Liver (tissue), 9 donors: ENCODE results near the gene PNLIP. TPM values are rescaled to one million over a fixed set of nuclear protein-coding genes. Genes with fewer than 3 reads are reported as not detected.

ENCODE experiments used
- DNase-seq: peaks from one replicate; pipeline ENCODE4 v3.0.0-alpha.2; 2017; ENCODE audit warnings: low spot score
- H3K27ac ChIP-seq, 2 donors: one replicate each; pipeline ENCODE4 v1.7.0; 2013; ENCODE audit warnings: inconsistent platforms in 2 of 2, low read length in 2 of 2, control low read depth in 1 of 2, low read depth in 1 of 2, mild to moderate bottlenecking in 1 of 2
- H3K27me3 ChIP-seq, 4 donors: one replicate each; pipeline versions ENCODE4 v1.6.1 to v1.7.0; 2013; ENCODE audit warnings: low read length in 3 of 4, inconsistent platforms in 1 of 4, mild to moderate bottlenecking in 1 of 4, moderate library complexity in 1 of 4; ENCODE audit not compliant: control insufficient read depth in 4 of 4, insufficient read depth in 4 of 4
- H3K36me3 ChIP-seq, 4 donors: one replicate each; pipeline versions ENCODE4 v1.6.1 to v1.7.0; 2013; ENCODE audit warnings: low read length in 3 of 4, mild to moderate bottlenecking in 3 of 4, low read depth in 1 of 4, moderate library complexity in 1 of 4; ENCODE audit not compliant: control insufficient read depth in 4 of 4, insufficient read depth in 3 of 4
- H3K4me1 ChIP-seq, 4 donors: one replicate each; pipeline versions ENCODE4 v1.6.1 to v1.7.0; 2013; ENCODE audit warnings: low read length in 3 of 4, mild to moderate bottlenecking in 3 of 4, moderate library complexity in 1 of 4; ENCODE audit not compliant: control insufficient read depth in 4 of 4, insufficient read depth in 4 of 4
- H3K4me3 ChIP-seq, 3 donors: one replicate each; pipeline versions ENCODE4 v1.6.1 to v1.7.0; 2013; ENCODE audit warnings: low read length in 3 of 3, control low read depth in 1 of 3, low read depth in 1 of 3, mild to moderate bottlenecking in 1 of 3
- H3K9ac ChIP-seq, 2 donors: one replicate each; pipeline ENCODE4 v1.7.0; 2013; ENCODE audit warnings: low read length in 2 of 2, mild to moderate bottlenecking in 2 of 2, moderate library complexity in 2 of 2, control low read depth in 1 of 2, low read depth in 1 of 2
- H3K9me3 ChIP-seq, 4 donors: one replicate each; pipeline versions ENCODE4 v1.6.1 to v1.7.0; 2013; ENCODE audit warnings: low read length in 3 of 4; ENCODE audit not compliant: control insufficient read depth in 4 of 4
- ATF3 ChIP-seq: IDR thresholded peaks from 2 replicates; pipeline ENCODE4 v1.6.1; 2016; ENCODE audit warnings: antibody characterized with exemption
- CTCF ChIP-seq: fragments of 150-350 bp; IDR thresholded peaks from 2 replicates; pipeline ENCODE4 v1.5.1; 2017; ENCODE audit warnings: improper control_type of control experiment, low read depth, low read length; ENCODE audit not compliant: missing input control
- EGR1 ChIP-seq, 2 donors: IDR thresholded peaks; 2 replicates each; pipeline ENCODE4 v1.6.1; 2016 to 2018; ENCODE audit warnings: antibody characterized with exemption in 2 of 2, low read depth in 2 of 2
- FOXA2 ChIP-seq: IDR thresholded peaks from 2 replicates; pipeline ENCODE4 v1.6.1; 2016; ENCODE audit warnings: antibody characterized with exemption
- HNF4A ChIP-seq, 2 donors: conservative IDR thresholded peaks; 2 replicates each; pipeline ENCODE4 v1.6.1; 2016; ENCODE audit warnings: antibody characterized with exemption in 2 of 2, mild to moderate bottlenecking in 2 of 2
- HNF4G ChIP-seq: IDR thresholded peaks from 2 replicates; pipeline ENCODE4 v1.6.1; 2016; ENCODE audit warnings: antibody characterized with exemption
- JUND ChIP-seq, 2 donors: IDR thresholded peaks; 2 replicates each; pipeline ENCODE4 v1.6.1; 2016; ENCODE audit warnings: antibody characterized with exemption in 2 of 2
- MAX ChIP-seq: IDR thresholded peaks from 2 replicates; pipeline ENCODE4 v1.6.1; 2016; ENCODE audit warnings: antibody characterized with exemption
- NR2F2 ChIP-seq: IDR thresholded peaks from 2 replicates; pipeline ENCODE4 v1.6.1; 2016; ENCODE audit warnings: antibody characterized with exemption
- REST ChIP-seq: IDR thresholded peaks from 2 replicates; pipeline ENCODE4 v1.6.1; 2016; ENCODE audit warnings: antibody characterized with exemption, mild to moderate bottlenecking
- RXRA ChIP-seq, 2 donors: IDR thresholded peaks; 2 replicates each; pipeline ENCODE4 v1.6.1; 2017 to 2018; ENCODE audit warnings: antibody characterized with exemption in 2 of 2, mild to moderate bottlenecking in 1 of 2
- SP1 ChIP-seq: IDR thresholded peaks from 2 replicates; pipeline ENCODE4 v1.6.1; 2018; ENCODE audit warnings: antibody characterized with exemption, mild to moderate bottlenecking
- TAF1 ChIP-seq: conservative IDR thresholded peaks from 2 replicates; pipeline ENCODE4 v1.6.1; 2016; ENCODE audit warnings: antibody characterized with exemption, mild to moderate bottlenecking
- WGBS: extraction: QIAGEN DNeasy Blood & Tissue Kit; methylation state at CpG from one replicate; pipeline ENCODE4 v1.1.7; 2013; 5-methylcytosine and 5-hydroxymethylcytosine counted together
- polyA plus RNA-seq, 2 donors: library from polyadenylated mRNA; stranded (reverse) in 1 of 2; unstranded in 1 of 2; fragments of 200-250 nt in 1 of 2; fragments of >200 nt in 1 of 2; fragmentation: Nextera tagmentation in 1 of 2; extraction: Ambion mirVana in 1 of 2; gene quantifications; one replicate each; pipeline versions ENCODE4 v1.2.1 to v1.2.3, GENCODE V29; 2013 to 2015
- total RNA-seq, 2 donors: library from RNA; depleted of rRNA; stranded (reverse); fragments of >200 nt; gene quantifications; one replicate each; pipeline ENCODE4 v1.2.3, GENCODE V29; 2014
- donor health status: healthy.
- donor health status: healthy.
- donor health status: healthy.
- donor health status: healthy.
- donor health status: healthy.

Gene PNLIP
- total and polyA plus RNA-seq, 4 donors: 0.14 TPM; not detected in 3

GRCh38 chr10:116538992-116539391 is 6.7 kb upstream of the PNLIP start:
- Histone ChIP-seq H3K27me3 (peaks cover 0 to 2% (median 0%) of the 10 kb centered on the region in 4 donors), H3K27ac (no peak overlapping the region), H3K9ac (no peak overlapping the region), H3K4me3 (no peak overlapping the region), H3K36me3 (no peaks in the 10 kb centered on the region), H3K4me1 (no peaks in the 10 kb centered on the region), H3K9me3 (peaks cover 0 to 7% (median 0%) of the 10 kb centered on the region in 4 donors)
- TF ChIP-seq SP1 (no peak), HNF4G (no peak), HNF4A (conservative IDR thresholded peaks at IDR 0.05) (no peak), JUND (IDR thresholded peaks at IDR 0.05) (no peak), NR2F2 (no peak), ATF3 (no peak), CTCF (no peak), FOXA2 (no peak), TAF1 (no peak), MAX (no peak), EGR1 (IDR thresholded peaks at IDR 0.05; ENCODE audit: low read depth in 2 of 2) (no peak), REST (no peak), RXRA (IDR thresholded peaks at IDR 0.05) (no peak)
- DNase-seq: no peak

GRCh38 chr10:116540814-116541213 is 4.9 kb upstream of the PNLIP start:
- H3K4me1 ChIP-seq: no peaks in the 10 kb centered on the region
- H3K9ac ChIP-seq: no peak overlapping the region
- no peak for TF ChIP-seq SP1
- TF ChIP-seq ATF3: no peak
- no peak overlapping the region for H3K27ac ChIP-seq
- DNase-seq: no peak
- H3K27me3 ChIP-seq: peaks cover 0 to under 1% (median 0%) of the 10 kb centered on the region in 4 donors
- no peaks in the 10 kb centered on the region for H3K36me3 ChIP-seq
- H3K4me3 ChIP-seq: no peak overlapping the region
- peaks cover 0 to 5% (median 0%) of the 10 kb centered on the region in 4 donors for H3K9me3 ChIP-seq
- 88% methylated on average over 2 of the region's 2 CpGs for WGBS
